Endothelial cell of umbilical vein (primary cell): ENCODE measurements around the gene THEM5. TPM values are rescaled to one million over a fixed set of nuclear protein-coding genes. Genes with fewer than 3 reads are reported as not detected.

Experiments used
- BruUV-seq: library from RNA; stranded (reverse); fragments of 400-500 nt; replicated peaks from 2 replicates; lab custom pipeline; 2021; lab: Mats Ljungman, UMichigan
- CTCF ChIA-PET: fragments of 300-600, 350-600 bp; sonication (Branson Sonifier 250); formaldehyde crosslinking; loops from one replicate; lab custom pipeline; 2021; ENCODE audit warnings: antibody characterized with exemption, inconsistent platforms; lab: Charles Lee
- POLR2A ChIA-PET: fragments of 300-600, 350-600 bp; sonication (Branson Sonifier 250); formaldehyde crosslinking; loops from one replicate; lab custom pipeline; 2021; ENCODE audit warnings: antibody characterized with exemption, inconsistent platforms; lab: Charles Lee
- DNase-seq: peaks from one replicate; pipeline ENCODE4 v3.0.0-alpha.2; 2011; ENCODE audit warnings: low read depth, low spot score
- FAIRE-seq: peaks from 2 replicates; lab custom pipeline; 2011; peaks lifted over from hg19 to GRCh38; lab: Jason Lieb, UNC
- H2AFZ ChIP-seq: 2 replicates; pipeline ENCODE4 v1.6.0; 2012; ENCODE audit warnings: low read depth, low read length, control low read depth, inconsistent platforms
- H3K27ac ChIP-seq: 2 replicates; pipeline ENCODE4 v1.5.1; 2011; ENCODE audit warnings: low read depth, mild to moderate bottlenecking, control low read depth, low read length, moderate library complexity; ENCODE audit not compliant: insufficient read depth
- H3K27me3 ChIP-seq, 2 experiments: 2 replicates each; pipeline versions ENCODE4 v1.6.0 to v1.6.1; 2011; ENCODE audit warnings: low read length in 2 of 2, mixed read lengths in 1 of 2; ENCODE audit not compliant: control insufficient read depth in 2 of 2, insufficient read depth in 2 of 2
- H3K36me3 ChIP-seq, 2 experiments: 2 replicates in 1 of 2; 3 replicates in 1 of 2; pipeline ENCODE4 v1.5.1; 2011; ENCODE audit warnings: low read length in 2 of 2, mild to moderate bottlenecking in 1 of 2, moderate library complexity in 1 of 2; ENCODE audit not compliant: control insufficient read depth in 2 of 2, insufficient read depth in 2 of 2; ENCODE audit errors: extremely low read depth in 1 of 2
- H3K4me1 ChIP-seq: 3 replicates; pipeline ENCODE4 v1.5.1; 2011; ENCODE audit warnings: mild to moderate bottlenecking, low read length; ENCODE audit not compliant: control insufficient read depth, insufficient read depth; ENCODE audit errors: extremely low read depth
- H3K4me2 ChIP-seq: 2 replicates; pipeline ENCODE4 v1.6.1; 2011; ENCODE audit warnings: low read length, control low read depth, mixed read lengths; ENCODE audit not compliant: insufficient read depth
- H3K4me3 ChIP-seq, 3 experiments: fragments of 200-600 bp in 1 of 3; sonication (generic), shearing (Covaris generic) in 1 of 3; replicated peaks in 1 of 3; 2 replicates each; pipeline ENCODE4 v1.5.1; 2011 to 2016; ENCODE audit warnings: control low read depth in 3 of 3, low read length in 3 of 3, mild to moderate bottlenecking in 2 of 3, inconsistent platforms in 1 of 3, low read depth in 1 of 3, moderate library complexity in 1 of 3; ENCODE audit not compliant: insufficient read depth in 1 of 3
- H3K79me2 ChIP-seq: 2 replicates; pipeline ENCODE4 v1.6.0; 2012; ENCODE audit warnings: low read length, inconsistent platforms; ENCODE audit not compliant: control insufficient read depth, insufficient read depth
- H3K9ac ChIP-seq: replicated peaks from 2 replicates; pipeline ENCODE3; 2011; ENCODE audit warnings: low read length, control low read depth; ENCODE audit not compliant: insufficient read depth; ENCODE audit errors: extremely low read depth
- H3K9me1 ChIP-seq: replicated peaks from 3 replicates; pipeline ENCODE4 v1.6.0; 2011; ENCODE audit warnings: mild to moderate bottlenecking, low read length; ENCODE audit not compliant: control insufficient read depth, insufficient read depth; ENCODE audit errors: extremely low read depth
- H3K9me3 ChIP-seq: replicated peaks from 2 replicates; pipeline ENCODE4 v1.5.1; 2012; ENCODE audit warnings: low read length, inconsistent platforms; ENCODE audit not compliant: control insufficient read depth, insufficient read depth
- H4K20me1 ChIP-seq: replicated peaks from 2 replicates; pipeline ENCODE3; 2011; ENCODE audit warnings: mild to moderate bottlenecking, low read length; ENCODE audit not compliant: control insufficient read depth, insufficient read depth; ENCODE audit errors: extremely low read depth
- CTCF ChIP-seq, 2 donors: IDR thresholded peaks; 1 replicate in 1 of 2; 2 replicates in 1 of 2; pipeline ENCODE4 v1.5.1; 2011; ENCODE audit warnings: low read length in 2 of 2, mild to moderate bottlenecking in 2 of 2, moderate library complexity in 2 of 2, control low read depth in 1 of 2, inconsistent platforms in 1 of 2, low read depth in 1 of 2; ENCODE audit not compliant: insufficient read depth in 1 of 2; ENCODE audit errors: extremely low read depth in 1 of 2
- EZH2 ChIP-seq: IDR thresholded peaks from 2 replicates; pipeline ENCODE4 v1.6.1; 2012; ENCODE audit warnings: borderline replicate concordance, low read depth, mild to moderate bottlenecking, moderate library complexity, low read length, inconsistent platforms; ENCODE audit not compliant: severe bottlenecking
- FOS ChIP-seq: IDR thresholded peaks from 2 replicates; pipeline ENCODE4 v1.6.1; 2011; ENCODE audit warnings: mild to moderate bottlenecking, low read length, moderate library complexity, borderline replicate concordance; ENCODE audit not compliant: insufficient read depth
- GATA2 ChIP-seq: IDR thresholded peaks from 2 replicates; pipeline ENCODE4 v1.7.0; 2011; ENCODE audit warnings: low read depth, mild to moderate bottlenecking, moderate library complexity, mixed read lengths, low read length; ENCODE audit not compliant: insufficient read length, insufficient read depth
- JUN ChIP-seq: IDR thresholded peaks from 2 replicates; pipeline ENCODE4 v1.6.1; 2011; ENCODE audit warnings: borderline replicate concordance, low read depth; ENCODE audit not compliant: insufficient read length, insufficient read depth
- MYC ChIP-seq: IDR thresholded peaks from one replicate; pipeline ENCODE4 v1.6.1; 2011; ENCODE audit warnings: mild to moderate bottlenecking, low read depth, low read length
- POLR2A ChIP-seq: IDR thresholded peaks from 2 replicates; pipeline ENCODE4 v1.6.1; 2012; ENCODE audit warnings: low read depth, mild to moderate bottlenecking, control low read depth, low read length
- POLR2AphosphoS5 ChIP-seq: IDR thresholded peaks from 2 replicates; pipeline ENCODE4 v1.6.1; 2012; ENCODE audit warnings: low read depth, mild to moderate bottlenecking, control low read depth, low read length, moderate library complexity; ENCODE audit not compliant: insufficient read depth
- dilution Hi-C: fragments of 300-500 bp; cut with MboI; formaldehyde crosslinking; loops from one replicate; pipeline ENCODE4 v1.15.0; 2019; ENCODE audit warnings: low sequenced_read_pairs; ENCODE audit not compliant: extremely low pct_ligation_motif_present
- intact Hi-C: fragments of 100-400 bp; cut with micrococcal nuclease; formaldehyde crosslinking; loops from one replicate; pipeline ENCODE4 v1.10.0; 2022
- polyA plus RNA-seq, 4 experiments: library from polyadenylated mRNA; depleted of rRNA in 3 of 4; stranded (reverse) in 3 of 4; unstranded in 1 of 4; fragments of >200 nt; gene quantifications; 2 replicates each; pipeline versions ENCODE4 v1.2.1 to v1.2.3, GENCODE V29; 2011 to 2012; ENCODE audit warnings: missing spikeins in 1 of 4
- total RNA-seq: library from RNA; stranded (reverse); gene quantifications from 2 replicates; pipeline ENCODE4 v1.2.3, GENCODE V29; 2021
- TF ChIP-seq, protein P1 (sequence below): IDR thresholded peaks from 2 replicates; pipeline ENCODE4 v1.6.1; 2011; ENCODE audit not compliant: insufficient read depth, insufficient read length

THEM5 gene
- total and polyA plus RNA-seq, 2 donors (not counting 3 experiments of a cell fraction or from before 2014, with no cell fraction given), result not detected

DNA sequence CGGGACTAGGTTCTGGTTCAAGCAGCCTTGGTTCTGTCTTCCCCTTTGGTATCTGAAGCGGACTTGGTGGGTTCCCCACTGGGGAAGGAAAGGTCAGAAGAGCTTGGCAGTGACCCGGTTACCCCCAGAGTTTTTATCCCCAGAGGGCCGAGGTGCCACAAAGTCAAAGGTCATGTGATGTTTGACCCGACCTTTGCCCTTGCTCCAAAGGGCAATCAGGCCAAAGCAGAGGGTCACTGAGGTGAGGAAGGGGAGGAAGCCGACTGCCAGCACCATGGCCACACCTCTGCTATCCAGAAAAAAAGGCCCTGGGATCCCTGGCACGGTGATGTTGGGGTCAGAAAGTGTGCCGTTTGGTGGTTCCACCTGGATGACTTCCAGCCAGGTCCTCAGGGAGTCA, 52.7 kb downstream of the THEM5 start:
- TF ChIP-seq, protein P1, sequence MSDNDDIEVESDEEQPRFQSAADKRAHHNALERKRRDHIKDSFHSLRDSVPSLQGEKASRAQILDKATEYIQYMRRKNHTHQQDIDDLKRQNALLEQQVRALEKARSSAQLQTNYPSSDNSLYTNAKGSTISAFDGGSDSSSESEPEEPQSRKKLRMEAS, result no peak
- no peak for TF ChIP-seq JUN
- TF ChIP-seq MYC, result no peak
- no peak for TF ChIP-seq POLR2A
- TF ChIP-seq FOS, result no peak
- TF ChIP-seq GATA2, result no peak
- TF ChIP-seq EZH2, result no peak
- no peak for TF ChIP-seq CTCF (IDR thresholded peaks at IDR 0.05; ENCODE audit: extremely low read depth in 1 of 2, insufficient read depth in 1 of 2, low read depth in 1 of 2, low read length in 2 of 2)
- no peak for TF ChIP-seq POLR2AphosphoS5
- FAIRE-seq (no peak), DNase-seq (no peak)
- no peak overlapping the region for H3K9ac ChIP-seq
- H3K4me1 ChIP-seq, result no peaks in the 10 kb centered on the region
- no peaks in the 10 kb centered on the region for H3K36me3 ChIP-seq
- H3K9me1 ChIP-seq, result no peaks in the 10 kb centered on the region
- peaks cover 4 to 7% of the 10 kb centered on the region in 2 experiments for H3K27me3 ChIP-seq
- H4K20me1 ChIP-seq, result no peaks in the 10 kb centered on the region
- H3K9me3 ChIP-seq, result no peaks in the 10 kb centered on the region
- ChIA-PET CTCF (no interaction called here), POLR2A (no interaction called here)
- H2AFZ ChIP-seq, result no peak overlapping the region
- H3K4me3 ChIP-seq, result no peak overlapping the region
- no TSS peak for BruUV-seq
- dilution Hi-C loops (no loop called here), intact Hi-C loops (no loop called here)
- no peak overlapping the region for H3K27ac ChIP-seq
- no peak overlapping the region for H3K4me2 ChIP-seq
- no peaks in the 10 kb centered on the region for H3K79me2 ChIP-seq
